GM19452 (cell line): ENCODE data around the gene SLC1A1.
A peak's percentile ranks its signal among the peaks of the same experiment; 100 is the strongest.
"Not testable (repeated sequence)": the region's sequence is repeated elsewhere in the genome, so short reads cannot be mapped to it uniquely, and the experiment has no call there.

Source experiments
- ATAC-seq: cut with Tn5 transposase; IDR thresholded peaks from one replicate; pipeline ENCODE4 v1.9.1; 2021; ENCODE audit not compliant: unreplicated experiment

SLC1A1 gene

GRCh38 chr9:4574657-4575243 is 84.5 kb downstream of the SLC1A1 start:
- ATAC-seq: peak; percentile 75

DNA sequence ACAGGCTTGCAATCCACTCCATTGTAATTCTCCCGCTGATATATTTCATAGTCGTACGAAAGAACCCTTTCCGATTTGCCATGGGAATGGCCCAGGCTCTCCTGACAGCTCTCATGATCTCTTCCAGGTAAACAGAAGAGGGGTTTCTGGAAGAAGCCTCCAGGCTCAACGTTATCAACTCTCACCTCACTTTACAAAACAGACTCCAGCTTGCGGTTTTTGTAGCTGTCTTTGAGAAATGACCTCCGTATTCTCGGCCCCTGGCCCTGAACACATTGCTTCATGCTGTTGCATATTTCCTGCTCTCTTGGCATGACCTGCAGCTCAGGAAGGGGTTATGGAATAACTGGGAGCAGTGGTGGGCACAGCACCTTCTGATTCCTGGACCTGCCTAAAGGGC is 85.7 kb downstream of the SLC1A1 start:
- ATAC-seq: no peak

- no peak for ATAC-seq
These were observed 86.2 kb downstream of the SLC1A1 start for GRCh38 chr9:4576448-4576847.

DNA sequence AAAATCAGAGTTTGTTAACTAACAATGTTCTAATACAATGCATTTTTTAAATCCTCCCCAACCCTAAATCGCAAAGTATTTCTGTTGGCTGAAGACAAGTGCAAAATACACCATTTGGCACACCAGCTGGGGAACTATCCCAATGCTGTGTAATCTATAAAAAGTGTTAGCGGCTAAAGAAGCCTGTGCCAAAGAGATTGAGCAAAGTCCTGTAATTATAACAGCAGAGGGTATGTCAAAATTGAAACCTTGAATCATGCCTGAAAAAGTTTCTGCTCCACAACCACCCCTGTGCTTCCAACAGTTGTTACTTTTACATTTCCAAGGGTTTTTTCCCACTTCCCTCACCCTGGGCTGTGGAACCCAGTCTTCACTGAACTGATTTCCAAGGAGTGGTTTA is 88.7 kb downstream of the SLC1A1 start:
- no peak for ATAC-seq

- ATAC-seq: no peak
These were observed 90.9 kb downstream of the SLC1A1 start for GRCh38 chr9:4581035-4581760.

DNA sequence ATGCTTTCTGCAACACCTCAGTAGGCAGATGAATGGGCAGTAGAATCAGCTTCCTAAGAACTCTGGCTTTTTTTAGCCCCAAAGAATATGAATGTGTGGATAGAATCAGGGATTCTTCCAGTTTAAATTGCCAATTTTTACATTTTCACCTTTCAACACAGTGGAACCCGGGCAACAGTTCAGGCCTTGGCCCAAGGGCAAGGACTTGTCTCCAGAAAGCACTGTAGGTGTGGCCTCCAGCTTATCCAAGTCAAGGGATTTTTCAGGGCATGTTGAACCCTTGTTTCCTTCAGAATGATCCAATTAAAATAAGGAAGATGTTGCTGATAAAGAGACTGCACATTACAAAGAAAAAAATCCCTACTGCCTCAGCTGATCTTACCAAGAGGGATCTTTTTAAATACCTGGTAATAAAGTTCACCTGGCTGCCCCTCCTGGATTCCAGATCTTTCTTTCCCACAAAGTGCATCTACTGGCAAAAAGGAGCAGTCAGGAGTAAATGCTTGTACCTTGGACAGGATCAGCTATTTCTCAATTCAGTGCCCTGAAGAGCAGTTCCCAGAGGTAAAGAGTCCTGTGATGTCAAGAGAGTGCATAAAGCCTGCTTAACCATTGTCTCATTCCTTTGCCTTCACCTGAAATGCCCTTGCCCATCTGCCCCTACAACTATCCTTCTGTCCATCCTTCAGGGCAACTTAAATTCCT is 91.7 kb downstream of the SLC1A1 start:
- ATAC-seq: no peak

GRCh38 chr9:4583001-4583400 is 92.7 kb downstream of the SLC1A1 start:
- no peak for ATAC-seq

GRCh38 chr9:4584636-4585035 is 94.4 kb downstream of the SLC1A1 start:
- no peak for ATAC-seq

- no peak for ATAC-seq
These were observed 94.9 kb downstream of the SLC1A1 start for GRCh38 chr9:4585135-4585534.

GRCh38 chr9:4588721-4589120 is 98.5 kb downstream of the SLC1A1 start:
- ATAC-seq: no peak

DNA sequence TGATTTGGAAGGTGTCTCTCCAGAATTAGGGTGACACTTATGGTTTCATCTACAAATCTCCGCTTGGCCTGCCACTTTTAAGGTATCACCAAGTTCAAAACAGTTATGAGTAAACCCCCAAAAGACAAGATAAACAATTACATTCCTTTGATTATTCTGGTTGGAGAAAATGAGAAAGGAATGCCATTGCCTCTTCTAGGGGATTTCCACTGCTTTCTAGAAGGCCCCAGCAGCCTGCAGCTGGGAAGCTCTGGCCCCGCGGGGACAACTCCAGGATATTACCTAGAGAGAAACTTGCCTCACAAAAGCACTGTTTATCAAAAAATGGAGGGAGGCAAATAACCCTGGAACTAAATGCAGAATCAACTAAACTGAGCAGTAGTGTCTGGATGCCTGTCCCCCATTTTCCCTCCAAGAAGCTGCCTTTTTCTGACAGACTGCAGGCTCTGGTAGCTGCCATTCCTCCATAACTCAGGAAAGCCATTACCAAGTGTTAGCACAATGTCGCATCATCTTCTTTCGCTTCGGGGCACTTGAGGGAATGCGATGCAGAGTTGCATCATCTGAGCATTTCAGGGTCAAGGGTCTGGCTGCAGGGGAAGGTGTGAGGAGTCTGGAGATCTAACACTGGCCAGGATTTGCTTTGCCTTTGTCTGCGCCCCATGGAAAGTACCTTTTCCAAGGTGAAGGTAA is 100.3 kb downstream of the SLC1A1 start:
- no peak for ATAC-seq

- ATAC-seq: no peak
These were observed 100.8 kb downstream of the SLC1A1 start for GRCh38 chr9:4591123-4591500.

- ATAC-seq: no peak
These were observed 102.0 kb downstream of the SLC1A1 start for GRCh38 chr9:4592295-4592694.

DNA sequence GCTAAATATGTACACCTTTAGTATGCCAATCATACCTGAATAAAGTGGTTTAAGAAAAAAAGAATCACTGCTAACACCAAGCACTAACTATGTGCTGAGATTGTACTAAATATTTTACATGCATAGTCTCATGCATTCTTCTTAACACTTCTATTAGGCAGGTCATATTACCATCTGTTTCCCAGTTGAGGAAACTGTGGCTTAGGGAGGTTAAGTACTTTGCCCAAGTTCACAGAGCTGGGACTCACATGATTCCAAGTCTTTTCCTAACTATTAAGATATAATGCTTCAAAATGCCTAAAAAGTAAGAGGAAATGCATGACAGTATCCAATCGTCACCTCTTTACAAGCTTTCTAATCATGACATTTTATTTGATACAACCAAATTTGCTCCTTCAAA is 102.6 kb downstream of the SLC1A1 start:
- ATAC-seq: no peak

DNA sequence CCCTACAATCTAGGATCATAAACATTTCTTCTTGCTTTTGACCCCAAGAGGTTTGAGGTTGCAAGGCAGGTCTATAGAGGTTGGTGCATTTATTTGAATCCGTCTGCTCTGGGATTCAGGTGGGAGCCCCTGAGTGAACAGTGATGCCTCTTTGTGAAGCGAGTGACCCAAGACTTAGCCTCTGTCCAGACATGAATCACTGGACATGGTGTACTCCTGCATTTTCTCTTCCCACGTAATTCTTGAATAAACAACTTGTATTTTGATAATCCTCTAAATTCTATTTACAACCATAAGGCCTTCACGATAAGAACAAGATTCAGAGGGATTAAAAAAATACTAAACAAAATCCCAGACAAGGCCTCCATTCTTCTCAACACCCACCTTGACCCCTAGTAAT is 104.3 kb downstream of the SLC1A1 start:
- no peak for ATAC-seq

DNA sequence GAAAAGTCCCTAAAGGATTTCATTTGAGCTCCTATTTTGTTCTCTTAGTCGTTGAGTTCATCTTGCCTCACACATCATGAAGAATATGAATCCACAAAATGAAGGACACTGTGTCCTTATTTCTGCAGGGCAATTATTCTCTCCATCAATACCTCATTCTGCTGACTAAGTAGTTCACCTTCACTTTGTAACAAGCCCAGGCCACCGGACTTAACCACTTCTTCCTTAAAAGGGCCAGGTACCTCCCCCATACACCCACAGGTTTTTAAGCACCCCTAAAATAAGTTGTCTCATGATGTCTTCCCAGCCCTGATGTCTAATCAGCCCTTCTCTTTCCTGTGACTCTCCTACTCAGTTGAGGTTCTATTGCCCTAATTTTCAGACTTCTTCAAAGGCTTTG is 104.7 kb downstream of the SLC1A1 start:
- ATAC-seq: no peak

DNA sequence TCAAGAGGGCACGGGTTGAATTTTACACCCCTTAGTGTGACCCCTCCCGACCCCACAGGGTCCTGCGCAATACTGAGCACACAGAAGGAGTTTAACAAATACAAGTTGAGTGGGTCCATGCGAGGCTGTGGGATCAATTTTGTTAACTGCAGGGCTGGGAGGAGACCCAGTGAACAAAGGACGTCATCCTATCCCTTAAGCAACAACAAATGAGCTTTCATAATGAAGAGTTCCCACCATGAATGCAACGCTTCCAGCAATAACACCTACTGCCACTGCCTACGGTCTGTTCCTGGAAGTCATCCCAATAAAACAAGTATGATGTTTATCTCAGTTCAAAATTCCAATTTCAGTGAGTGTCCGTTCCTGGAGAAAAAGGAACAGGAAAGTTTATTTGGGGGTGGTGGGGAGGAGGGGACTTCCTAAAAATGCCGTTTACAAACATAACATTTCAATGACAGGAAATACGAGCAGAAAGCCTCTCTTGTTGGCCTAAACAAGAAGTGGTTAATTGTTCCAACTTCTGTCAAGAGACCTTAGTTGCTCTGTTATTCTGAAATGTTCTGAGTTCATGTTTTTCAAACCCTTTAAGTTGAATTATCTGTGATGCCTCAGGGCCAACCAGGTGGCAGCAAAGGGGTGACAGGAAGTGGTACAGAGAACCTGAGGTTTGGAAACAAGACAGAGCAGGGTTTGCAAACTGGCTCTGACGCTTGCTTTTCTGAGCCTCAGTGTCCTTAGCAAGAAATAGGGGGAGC is 106.1 kb downstream of the SLC1A1 start:
- no peak for ATAC-seq

DNA sequence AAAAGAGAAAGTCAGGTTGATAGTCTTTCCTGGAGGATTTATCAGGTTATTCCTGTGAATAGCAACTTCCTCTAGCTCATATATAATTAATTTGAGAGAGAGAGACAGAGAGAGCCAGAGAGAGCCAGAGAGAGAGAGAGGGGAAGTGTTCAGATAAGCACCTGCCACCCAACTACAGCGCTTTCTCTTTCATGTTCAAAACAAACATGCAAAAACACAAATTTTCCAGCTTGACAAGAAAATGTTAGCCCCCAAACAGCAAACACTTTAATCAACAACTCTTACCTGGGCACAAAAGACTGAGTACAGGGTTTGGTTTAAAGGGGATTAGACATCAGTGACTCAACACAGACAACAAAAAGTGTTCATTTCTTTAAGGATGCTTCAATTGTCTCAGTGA is 110.1 kb downstream of the SLC1A1 start:
- ATAC-seq: no peak

GRCh38 chr9:4603830-4604229 is 113.6 kb downstream of the SLC1A1 start:
- no peak for ATAC-seq

GRCh38 chr9:4604678-4605095 is 114.4 kb downstream of the SLC1A1 start:
- no peak for ATAC-seq

- not testable (repeated sequence) for ATAC-seq
These were observed 115.8 kb downstream of the SLC1A1 start for GRCh38 chr9:4606033-4606432.
